Neutrophil (primary cell): Measurements from ENCODE around the gene FNBP1.
A peak's percentile ranks its signal among the peaks of the same experiment; 100 is the strongest.

ENCODE experiments used
- H3K27ac ChIP-seq: fragments of 200-600 bp; sonication (generic); 2 replicates; pipeline ENCODE4 v1.5.1; 2016; ENCODE audit warnings: mild to moderate bottlenecking, moderate library complexity
- H3K27me3 ChIP-seq: fragments of 200-600 bp; sonication (generic); 2 replicates; pipeline ENCODE4 v1.6.0; 2016; ENCODE audit warnings: mild to moderate bottlenecking
- H3K36me3 ChIP-seq: fragments of 200-600 bp; sonication (generic); 2 replicates; pipeline ENCODE4 v1.5.1; 2017
- H3K4me1 ChIP-seq, 2 experiments: fragments of 200-600 bp in 1 of 2; sonication (generic) in 1 of 2; 1 replicate in 1 of 2; 2 replicates in 1 of 2; pipeline versions ENCODE4 v1.5.1 to v1.6.1; 2013 to 2016; ENCODE audit warnings: low read depth in 1 of 2, low read length in 1 of 2, mild to moderate bottlenecking in 1 of 2, moderate library complexity in 1 of 2; ENCODE audit not compliant: control insufficient read depth in 1 of 2, insufficient read depth in 1 of 2
- H3K4me3 ChIP-seq, 2 experiments: fragments of 200-600 bp in 1 of 2; sonication (generic) in 1 of 2; 1 replicate in 1 of 2; 2 replicates in 1 of 2; pipeline ENCODE4 v1.5.1; 2013 to 2016; ENCODE audit warnings: low read depth in 1 of 2, low read length in 1 of 2, mild to moderate bottlenecking in 1 of 2, moderate library complexity in 1 of 2
- H3K9me3 ChIP-seq: fragments of 200-600 bp; sonication (generic); 2 replicates; pipeline ENCODE4 v1.5.1; 2016
- CTCF ChIP-seq: fragments of 200-600 bp; sonication (generic); IDR thresholded peaks from 2 replicates; pipeline ENCODE4 v1.5.1; 2016; ENCODE audit warnings: antibody characterized with exemption

Gene FNBP1

DNA sequence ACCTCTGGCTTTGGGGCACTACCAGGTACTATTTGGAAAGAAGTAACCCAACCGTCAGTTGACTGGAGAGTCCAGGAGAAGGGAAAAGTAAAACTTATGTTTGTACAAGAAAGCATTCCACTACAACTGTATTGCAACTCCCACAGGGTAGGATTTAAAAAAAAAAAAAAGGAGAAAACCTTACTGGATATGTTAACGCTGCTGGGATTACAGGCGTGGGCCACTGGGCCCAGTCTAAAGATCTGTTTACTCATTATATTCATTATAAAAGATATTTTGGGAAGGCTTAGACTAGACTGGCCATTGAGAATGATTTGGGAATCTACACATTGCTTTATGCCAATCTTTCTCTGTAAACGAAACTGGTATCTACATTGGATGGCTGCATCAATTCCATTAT, 121.1 kb downstream of the FNBP1 start:
- Histone ChIP-seq H3K4me3 (no peak overlapping the region), H3K27me3 (no peaks in the 10 kb centered on the region), H3K27ac (no peak overlapping the region), H3K4me1 (peaks cover 6 to 10% of the 10 kb centered on the region in 2 experiments), H3K36me3 (peaks cover 49% of the 10 kb centered on the region), H3K9me3 (no peaks in the 10 kb centered on the region)
- no peak for TF ChIP-seq CTCF

DNA sequence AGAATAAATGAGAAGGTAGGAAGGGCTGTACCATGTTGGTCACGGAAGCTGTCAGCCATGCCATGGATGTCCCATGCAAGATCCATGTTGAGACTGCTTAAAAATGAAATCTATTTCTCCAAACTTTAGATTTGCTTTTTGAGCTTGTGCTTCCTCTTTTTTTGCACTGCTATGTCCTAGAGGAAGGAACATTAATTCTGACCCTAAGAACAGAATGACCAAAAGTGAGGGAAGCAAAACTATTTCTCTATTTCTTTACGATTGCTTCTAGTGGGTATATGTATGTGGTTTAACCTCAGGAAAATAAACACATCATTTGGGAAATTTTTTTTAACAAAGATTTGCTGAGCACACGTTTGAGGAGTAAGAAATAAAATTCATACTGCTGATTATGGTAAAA, 123.1 kb downstream of the FNBP1 start:
- H3K4me3 ChIP-seq: no peak overlapping the region
- peak overlapping the region; percentile 74 for H3K27ac ChIP-seq
- no peaks in the 10 kb centered on the region for H3K27me3 ChIP-seq
- H3K4me1 ChIP-seq: peaks cover 6 to 10% of the 10 kb centered on the region in 2 experiments
- H3K9me3 ChIP-seq: no peaks in the 10 kb centered on the region
- H3K36me3 ChIP-seq: peaks cover 44% of the 10 kb centered on the region
- TF ChIP-seq CTCF: no peak

DNA sequence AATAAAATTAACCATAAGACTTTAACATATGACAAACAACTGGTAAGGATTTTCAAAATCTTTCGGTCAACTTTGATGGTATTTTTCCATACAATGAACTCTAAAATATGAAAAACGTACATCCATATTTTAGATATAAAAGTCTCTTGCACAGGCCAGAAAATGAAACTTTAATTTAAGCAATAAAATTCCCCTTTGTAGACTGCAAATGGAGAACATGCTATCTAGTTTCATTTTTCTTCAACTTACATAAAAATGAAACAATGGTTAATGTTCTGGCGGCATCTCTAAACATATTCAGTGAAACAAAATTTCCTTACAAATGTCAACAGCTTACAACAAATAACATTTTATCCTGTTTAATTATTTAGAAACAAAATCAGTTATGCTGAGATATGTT, 123.7 kb downstream of the FNBP1 start:
- Histone ChIP-seq H3K4me3 (no peak overlapping the region), H3K27me3 (no peaks in the 10 kb centered on the region), H3K36me3 (peaks cover 38% of the 10 kb centered on the region), H3K4me1 (peaks cover 6 to 10% of the 10 kb centered on the region in 2 experiments), H3K9me3 (no peaks in the 10 kb centered on the region), H3K27ac (peak overlapping the region; percentile 74)
- TF ChIP-seq CTCF: no peak

- Histone ChIP-seq H3K27me3 (no peaks in the 10 kb centered on the region), H3K4me3 (no peak overlapping the region), H3K4me1 (peaks cover 6 to 10% of the 10 kb centered on the region in 2 experiments), H3K36me3 (peaks cover 30% of the 10 kb centered on the region), H3K27ac (no peak overlapping the region), H3K9me3 (no peaks in the 10 kb centered on the region)
- no peak for TF ChIP-seq CTCF
These were observed 124.6 kb downstream of the FNBP1 start for GRCh38 chr9:129918296-129918950.

GRCh38 chr9:129916707-129917106, 126.3 kb downstream of the FNBP1 start:
- no peak overlapping the region for H3K27ac ChIP-seq
- peaks cover 17% of the 10 kb centered on the region for H3K36me3 ChIP-seq
- no peaks in the 10 kb centered on the region for H3K27me3 ChIP-seq
- H3K4me3 ChIP-seq: no peak overlapping the region
- TF ChIP-seq CTCF: no peak
- no peaks in the 10 kb centered on the region for H3K9me3 ChIP-seq
- peaks cover 6 to 10% of the 10 kb centered on the region in 2 experiments for H3K4me1 ChIP-seq
